ENCODE data around the gene RAB8B. TPM values are rescaled to one million over a fixed set of nuclear protein-coding genes. Genes with fewer than 3 reads are reported as not detected.

Gene RAB8B
- total RNA-seq, 1 experiment from 2014 or later: 18.2 TPM

- H3K9me3 Mint-ChIP-seq (ENCODE audit: unreplicated experiment): no peaks in the 10 kb centered on the region
- Histone ChIP-seq H3K4me3 (ENCODE audit: low read depth, low read length) (no peak overlapping the region), H3K4me1 (peaks cover 11% of the 10 kb centered on the region), H3K36me3 (ENCODE audit: control insufficient read depth, insufficient read depth, low read length) (no peaks in the 10 kb centered on the region), H3K27me3 (replicated peaks; ENCODE audit: control insufficient read depth, insufficient read depth, low read length) (no peaks in the 10 kb centered on the region), H3K9me3 (no peaks in the 10 kb centered on the region)
- no peak overlapping the region for H3K27ac Mint-ChIP-seq (ENCODE audit: unreplicated experiment)
- CTCF ChIA-PET: interaction anchor here (0.6 to 0.9 kb wide), 2 partner anchors 31 to 170 kb away, joined by 3 read pairs; no protein-coding TSS in a partner anchor
- intact Hi-C loops (cut with micrococcal nuclease; ENCODE audit: unreplicated experiment): no loop called here
- no peak for TF ChIP-seq CTCF (IDR thresholded peaks at IDR 0.05; ENCODE audit: insufficient read depth in 1 of 2, low read depth in 1 of 2, low read length in 1 of 2, severe bottlenecking in 1 of 2, unreplicated experiment in 1 of 2)
- BruUV-seq (replicated peaks): no TSS peak
- no peak overlapping the region for H3K4me3 Mint-ChIP-seq (ENCODE audit: unreplicated experiment)
- no peaks in the 10 kb centered on the region for H3K27me3 Mint-ChIP-seq (ENCODE audit: insufficient read depth, unreplicated experiment)
- no peaks in the 10 kb centered on the region for H3K36me3 Mint-ChIP-seq (ENCODE audit: insufficient read depth, unreplicated experiment)
- peaks cover 10% of the 10 kb centered on the region for H3K4me1 Mint-ChIP-seq (ENCODE audit: low read depth, unreplicated experiment)
- DNase-seq: no peak
- POLR2A ChIA-PET: interaction anchor here (0.6 to 0.7 kb wide), 2 partner anchors 108 to 841 kb away, joined by 3 to 6 read pairs; no protein-coding TSS in a partner anchor
These were observed 43.5 kb downstream of the RAB8B start for GRCh38 chr15:63232943-63233342.

DNA sequence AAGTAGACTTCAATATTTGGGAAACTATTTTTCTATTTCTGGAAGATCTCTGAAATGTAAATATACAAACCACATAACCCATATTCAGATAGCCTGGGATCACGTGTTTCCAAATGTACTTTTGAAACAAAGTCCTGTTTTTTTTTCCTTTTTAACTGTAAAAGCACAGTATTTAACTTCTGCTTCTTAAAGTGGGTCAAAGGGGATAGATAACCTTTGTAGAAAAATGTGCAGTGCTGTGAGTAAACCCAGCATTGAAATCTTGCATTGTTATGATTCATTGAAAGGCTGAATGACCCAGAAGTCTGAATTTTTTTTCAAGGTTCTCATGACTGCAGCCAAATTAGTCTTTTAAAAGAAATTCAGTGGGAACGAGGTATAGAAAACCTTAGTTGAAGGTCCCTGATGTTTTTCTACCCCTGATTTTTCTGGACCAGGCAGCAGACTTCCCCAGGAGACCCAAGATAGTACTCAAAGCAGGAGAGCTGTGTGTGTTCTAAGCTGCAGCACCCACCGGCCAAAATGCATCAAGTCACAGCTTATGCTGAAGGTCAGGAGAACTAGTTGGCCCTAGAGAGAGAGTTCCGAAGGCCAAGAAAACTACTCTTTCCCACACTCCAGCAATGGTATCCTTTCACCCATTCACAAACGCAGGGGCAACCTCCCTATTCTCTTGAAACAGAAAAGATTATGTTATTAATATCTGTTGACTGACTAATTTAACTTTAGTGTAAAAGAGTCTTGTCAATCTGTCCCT, 44.4 kb downstream of the RAB8B start:
- Mint-ChIP-seq H3K27me3 (ENCODE audit: insufficient read depth, unreplicated experiment) (no peaks in the 10 kb centered on the region), H3K36me3 (ENCODE audit: insufficient read depth, unreplicated experiment) (no peaks in the 10 kb centered on the region), H3K4me3 (ENCODE audit: unreplicated experiment) (no peak overlapping the region), H3K27ac (ENCODE audit: unreplicated experiment) (no peak overlapping the region), H3K4me1 (ENCODE audit: low read depth, unreplicated experiment) (peaks cover 8% of the 10 kb centered on the region), H3K9me3 (ENCODE audit: unreplicated experiment) (no peaks in the 10 kb centered on the region)
- POLR2A ChIA-PET: interaction anchor here (0.6 to 0.7 kb wide), 2 partner anchors 840 to 1952 kb away, joined by 3 read pairs; no protein-coding TSS in a partner anchor
- no peaks in the 10 kb centered on the region for H3K36me3 ChIP-seq (ENCODE audit: control insufficient read depth, insufficient read depth, low read length)
- no peaks in the 10 kb centered on the region for H3K27me3 ChIP-seq (replicated peaks; ENCODE audit: control insufficient read depth, insufficient read depth, low read length)
- peaks cover 11% of the 10 kb centered on the region for H3K4me1 ChIP-seq
- H3K9me3 ChIP-seq: no peaks in the 10 kb centered on the region
- DNase-seq: no peak
- CTCF ChIA-PET: no interaction called here
- TF ChIP-seq CTCF (IDR thresholded peaks at IDR 0.05; ENCODE audit: insufficient read depth in 1 of 2, low read depth in 1 of 2, low read length in 1 of 2, severe bottlenecking in 1 of 2, unreplicated experiment in 1 of 2): no peak
- intact Hi-C loops (cut with micrococcal nuclease; ENCODE audit: unreplicated experiment): no loop called here
- no TSS peak for BruUV-seq (replicated peaks)
- no peak overlapping the region for H3K4me3 ChIP-seq (ENCODE audit: low read depth, low read length)

DNA sequence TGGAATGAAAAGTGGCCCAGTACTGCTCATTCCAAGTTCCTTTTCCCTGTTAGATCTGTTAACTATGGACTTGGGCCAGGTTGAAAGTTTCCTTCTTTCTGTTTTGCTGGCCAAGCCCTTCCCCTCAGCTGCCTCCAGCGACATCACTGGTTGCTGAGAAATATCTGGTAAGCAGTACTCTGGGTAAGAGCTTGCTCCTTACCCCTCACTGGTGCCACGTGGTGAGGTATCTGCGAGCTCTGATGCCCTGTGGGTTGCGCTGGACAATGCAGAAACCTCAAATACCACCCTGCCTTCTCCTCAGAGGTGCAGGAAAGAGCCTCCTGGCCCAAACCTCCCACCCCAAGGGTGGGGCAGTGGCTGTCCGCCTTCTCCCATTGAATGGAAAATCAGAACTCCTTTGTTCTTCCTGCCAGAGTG, 45.1 kb downstream of the RAB8B start:
- ChIA-PET CTCF (no interaction called here), POLR2A (no interaction called here)
- peaks cover 11% of the 10 kb centered on the region for H3K4me1 ChIP-seq
- TF ChIP-seq CTCF (IDR thresholded peaks at IDR 0.05; ENCODE audit: insufficient read depth in 1 of 2, low read depth in 1 of 2, low read length in 1 of 2, severe bottlenecking in 1 of 2, unreplicated experiment in 1 of 2): no peak
- H3K9me3 ChIP-seq: no peaks in the 10 kb centered on the region
- H3K27ac Mint-ChIP-seq (ENCODE audit: unreplicated experiment): no peak overlapping the region
- no peaks in the 10 kb centered on the region for H3K27me3 ChIP-seq (replicated peaks; ENCODE audit: control insufficient read depth, insufficient read depth, low read length)
- DNase-seq: no peak
- no peaks in the 10 kb centered on the region for H3K9me3 Mint-ChIP-seq (ENCODE audit: unreplicated experiment)
- no TSS peak for BruUV-seq (replicated peaks)
- peaks cover 8% of the 10 kb centered on the region for H3K4me1 Mint-ChIP-seq (ENCODE audit: low read depth, unreplicated experiment)
- H3K27me3 Mint-ChIP-seq (ENCODE audit: insufficient read depth, unreplicated experiment): no peaks in the 10 kb centered on the region
- no peaks in the 10 kb centered on the region for H3K36me3 ChIP-seq (ENCODE audit: control insufficient read depth, insufficient read depth, low read length)
- intact Hi-C loops (cut with micrococcal nuclease; ENCODE audit: unreplicated experiment): no loop called here
- no peak overlapping the region for H3K4me3 ChIP-seq (ENCODE audit: low read depth, low read length)
- no peaks in the 10 kb centered on the region for H3K36me3 Mint-ChIP-seq (ENCODE audit: insufficient read depth, unreplicated experiment)
- no peak overlapping the region for H3K4me3 Mint-ChIP-seq (ENCODE audit: unreplicated experiment)
